ENCODE measurements around the gene TRMT44. TPM values are rescaled to one million over a fixed set of nuclear protein-coding genes. Genes with fewer than 3 reads are reported as not detected.
"Not testable (repeated sequence)": the region's sequence is repeated elsewhere in the genome, so short reads cannot be mapped to it uniquely, and the experiment has no call there.

The TRMT44 gene
- total RNA-seq, 1 donor from 2014 or later, result 17.9 TPM

GRCh38 chr4:8477095-8477635 lies 36.6 kb downstream of the TRMT44 start:
- TF ChIP-seq, protein P1, sequence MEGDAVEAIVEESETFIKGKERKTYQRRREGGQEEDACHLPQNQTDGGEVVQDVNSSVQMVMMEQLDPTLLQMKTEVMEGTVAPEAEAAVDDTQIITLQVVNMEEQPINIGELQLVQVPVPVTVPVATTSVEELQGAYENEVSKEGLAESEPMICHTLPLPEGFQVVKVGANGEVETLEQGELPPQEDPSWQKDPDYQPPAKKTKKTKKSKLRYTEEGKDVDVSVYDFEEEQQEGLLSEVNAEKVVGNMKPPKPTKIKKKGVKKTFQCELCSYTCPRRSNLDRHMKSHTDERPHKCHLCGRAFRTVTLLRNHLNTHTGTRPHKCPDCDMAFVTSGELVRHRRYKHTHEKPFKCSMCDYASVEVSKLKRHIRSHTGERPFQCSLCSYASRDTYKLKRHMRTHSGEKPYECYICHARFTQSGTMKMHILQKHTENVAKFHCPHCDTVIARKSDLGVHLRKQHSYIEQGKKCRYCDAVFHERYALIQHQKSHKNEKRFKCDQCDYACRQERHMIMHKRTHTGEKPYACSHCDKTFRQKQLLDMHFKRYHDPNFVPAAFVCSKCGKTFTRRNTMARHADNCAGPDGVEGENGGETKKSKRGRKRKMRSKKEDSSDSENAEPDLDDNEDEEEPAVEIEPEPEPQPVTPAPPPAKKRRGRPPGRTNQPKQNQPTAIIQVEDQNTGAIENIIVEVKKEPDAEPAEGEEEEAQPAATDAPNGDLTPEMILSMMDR (conservative IDR thresholded peaks at IDR 0.05; ENCODE audit: low read depth, low read length), result no peak
- DNase-seq (ENCODE audit: low read depth), result no peak
- H3K4me3 ChIP-seq (ENCODE audit: low read depth, low read length), result no peak overlapping the region

GRCh38 chr4:8477676-8478075 lies 37.1 kb downstream of the TRMT44 start:
- no peak overlapping the region for H3K4me3 ChIP-seq (ENCODE audit: low read depth, low read length)
- no peak for DNase-seq (ENCODE audit: low read depth)
- TF ChIP-seq, protein P1 (conservative IDR thresholded peaks at IDR 0.05; ENCODE audit: low read depth, low read length), result no peak

GRCh38 chr4:8478371-8478770 lies 37.8 kb downstream of the TRMT44 start:
- no peak overlapping the region for H3K4me3 ChIP-seq (ENCODE audit: low read depth, low read length)
- TF ChIP-seq, protein P1 (conservative IDR thresholded peaks at IDR 0.05; ENCODE audit: low read depth, low read length), result no peak
- no peak for DNase-seq (ENCODE audit: low read depth)

DNA sequence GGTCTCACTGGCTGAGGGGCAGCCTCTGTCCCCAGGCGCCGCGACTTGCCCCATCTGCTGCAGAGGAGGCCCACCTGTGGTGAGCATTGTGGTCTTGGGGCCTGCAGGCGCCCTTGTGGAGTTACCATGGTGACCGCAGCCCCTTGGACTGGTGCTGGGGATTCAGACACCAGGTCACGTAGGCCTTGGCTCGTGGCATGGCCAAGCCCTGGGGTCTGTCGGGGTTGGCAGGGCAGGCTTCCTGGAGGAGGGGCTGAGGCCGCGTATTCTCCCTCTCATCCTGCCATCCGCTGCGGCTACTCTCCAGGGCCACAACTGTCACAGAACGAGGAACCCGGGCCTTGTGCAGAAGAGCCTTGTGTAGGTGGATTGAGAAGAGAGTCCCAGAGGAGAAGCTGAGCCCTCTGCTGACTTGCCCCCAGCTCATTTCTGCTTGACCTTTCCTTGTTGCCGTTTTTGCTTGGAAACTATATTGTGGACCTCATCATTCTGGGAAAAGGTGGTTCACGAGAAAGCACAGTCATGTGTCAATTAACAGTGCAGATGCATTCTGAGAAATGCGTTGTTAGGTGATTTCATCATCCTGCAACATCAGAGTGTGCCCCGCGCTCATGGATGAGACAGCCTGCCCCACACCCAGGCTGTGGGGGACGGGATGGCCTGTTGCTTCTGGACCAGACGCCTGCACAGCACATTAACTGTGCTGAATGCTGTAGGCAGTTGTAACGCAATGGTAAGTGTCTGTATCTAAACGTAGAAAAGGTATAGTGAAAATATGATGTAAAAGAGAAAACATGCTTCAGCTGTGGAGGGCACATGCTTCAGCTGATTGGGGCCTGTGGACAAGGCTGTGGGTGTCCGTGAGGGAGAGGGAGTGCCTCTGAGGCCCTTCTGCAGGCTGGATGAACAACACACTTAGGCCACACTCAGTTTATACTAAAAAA lies 38.5 kb downstream of the TRMT44 start:
- TF ChIP-seq, protein P1 (conservative IDR thresholded peaks at IDR 0.05; ENCODE audit: low read depth, low read length), result no peak
- no peak for DNase-seq (ENCODE audit: low read depth)
- no peak overlapping the region for H3K4me3 ChIP-seq (ENCODE audit: low read depth, low read length)

GRCh38 chr4:8480221-8480620 lies 39.6 kb downstream of the TRMT44 start:
- no peak overlapping the region for H3K4me3 ChIP-seq (ENCODE audit: low read depth, low read length)
- TF ChIP-seq, protein P1 (conservative IDR thresholded peaks at IDR 0.05; ENCODE audit: low read depth, low read length), result no peak

DNA sequence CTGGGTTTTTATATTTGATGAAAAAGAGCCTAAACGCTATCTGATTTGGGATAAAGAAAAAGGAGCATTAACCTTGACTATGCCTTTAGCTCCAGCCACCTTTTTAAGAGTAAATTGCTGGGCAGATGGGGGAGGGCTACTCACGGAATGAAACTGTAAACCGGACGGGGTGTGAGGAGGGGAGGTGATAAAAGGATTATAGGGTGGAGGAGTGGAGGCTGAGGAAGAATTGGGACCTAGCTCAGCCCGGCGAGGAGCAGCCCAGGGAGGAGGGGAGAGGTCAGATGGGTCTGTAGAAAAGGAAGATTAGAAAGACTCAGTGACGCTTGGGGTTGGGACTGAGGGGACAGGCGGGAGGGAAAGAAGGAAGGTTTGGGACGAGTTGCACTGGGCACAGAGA lies 46.1 kb downstream of the TRMT44 start:
- DNase-seq (ENCODE audit: low read depth); H3K4me3 ChIP-seq (ENCODE audit: low read depth, low read length): not testable (repeated sequence)

More at GRCh38 chr4:8480221-8480620, 39.6 kb downstream of the TRMT44 start:
- DNase-seq (ENCODE audit: low read depth), result no peak

GRCh38 chr4:8488791-8489369 lies 48.3 kb downstream of the TRMT44 start:
- no peak overlapping the region for H3K4me3 ChIP-seq (ENCODE audit: low read depth, low read length)
- TF ChIP-seq, protein P1 (conservative IDR thresholded peaks at IDR 0.05; ENCODE audit: low read depth, low read length), result no peak
- no peak for DNase-seq (ENCODE audit: low read depth)

DNA sequence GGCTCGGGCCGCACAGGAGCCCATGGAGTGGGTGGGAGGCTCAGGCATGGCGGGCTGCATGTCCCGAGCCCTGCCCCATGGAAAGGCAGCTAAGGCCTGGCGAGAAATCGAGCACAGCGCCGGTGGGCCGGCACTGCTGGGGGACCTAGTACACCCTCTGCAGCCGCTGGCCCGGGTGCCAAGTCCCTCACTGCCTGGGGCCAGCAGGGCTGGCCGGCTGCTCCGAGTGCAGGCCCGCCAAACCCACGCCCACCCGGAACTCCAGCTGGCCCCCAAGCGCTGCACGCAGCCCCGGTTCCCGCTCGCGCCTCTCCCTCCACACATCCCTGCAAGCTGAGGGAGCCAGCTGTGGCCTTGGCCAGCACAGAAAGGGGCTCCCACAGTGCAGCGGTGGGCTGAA lies 50.9 kb downstream of the TRMT44 start:
- not testable (repeated sequence) for DNase-seq (ENCODE audit: low read depth); H3K4me3 ChIP-seq (ENCODE audit: low read depth, low read length)
